ENCODE results near the gene MRTFB.
A peak's percentile ranks its signal among the peaks of the same experiment; 100 is the strongest.

DNA sequence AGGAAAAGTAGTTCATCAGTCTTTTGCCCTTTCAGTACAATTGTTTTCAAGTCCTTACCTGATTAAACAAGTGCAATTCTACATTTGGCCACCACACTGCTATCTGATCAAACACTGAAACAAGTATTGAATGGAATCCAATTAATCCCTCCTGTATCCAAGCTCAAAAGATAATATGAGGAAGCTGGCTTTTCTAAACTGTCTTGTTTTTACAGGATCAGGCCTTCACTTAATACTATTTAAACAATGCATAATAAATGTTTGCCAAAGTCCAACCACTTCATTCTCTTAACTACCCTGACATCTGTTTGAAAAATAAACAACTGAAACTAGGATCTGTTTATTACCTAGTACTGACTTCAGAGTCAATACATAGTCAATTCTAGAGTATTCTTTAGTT is 131.6 kb downstream of the MRTFB start:
- TF ChIP-seq POLR2AphosphoS5 (IDR thresholded peaks at IDR 0.05; ENCODE audit: low read depth, low read length): no peak
- TF ChIP-seq, protein P1, sequence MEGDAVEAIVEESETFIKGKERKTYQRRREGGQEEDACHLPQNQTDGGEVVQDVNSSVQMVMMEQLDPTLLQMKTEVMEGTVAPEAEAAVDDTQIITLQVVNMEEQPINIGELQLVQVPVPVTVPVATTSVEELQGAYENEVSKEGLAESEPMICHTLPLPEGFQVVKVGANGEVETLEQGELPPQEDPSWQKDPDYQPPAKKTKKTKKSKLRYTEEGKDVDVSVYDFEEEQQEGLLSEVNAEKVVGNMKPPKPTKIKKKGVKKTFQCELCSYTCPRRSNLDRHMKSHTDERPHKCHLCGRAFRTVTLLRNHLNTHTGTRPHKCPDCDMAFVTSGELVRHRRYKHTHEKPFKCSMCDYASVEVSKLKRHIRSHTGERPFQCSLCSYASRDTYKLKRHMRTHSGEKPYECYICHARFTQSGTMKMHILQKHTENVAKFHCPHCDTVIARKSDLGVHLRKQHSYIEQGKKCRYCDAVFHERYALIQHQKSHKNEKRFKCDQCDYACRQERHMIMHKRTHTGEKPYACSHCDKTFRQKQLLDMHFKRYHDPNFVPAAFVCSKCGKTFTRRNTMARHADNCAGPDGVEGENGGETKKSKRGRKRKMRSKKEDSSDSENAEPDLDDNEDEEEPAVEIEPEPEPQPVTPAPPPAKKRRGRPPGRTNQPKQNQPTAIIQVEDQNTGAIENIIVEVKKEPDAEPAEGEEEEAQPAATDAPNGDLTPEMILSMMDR (IDR thresholded peaks at IDR 0.05): peak; percentile 30; the same call in 1 of the 2 replicates
- TF ChIP-seq, protein P2, sequence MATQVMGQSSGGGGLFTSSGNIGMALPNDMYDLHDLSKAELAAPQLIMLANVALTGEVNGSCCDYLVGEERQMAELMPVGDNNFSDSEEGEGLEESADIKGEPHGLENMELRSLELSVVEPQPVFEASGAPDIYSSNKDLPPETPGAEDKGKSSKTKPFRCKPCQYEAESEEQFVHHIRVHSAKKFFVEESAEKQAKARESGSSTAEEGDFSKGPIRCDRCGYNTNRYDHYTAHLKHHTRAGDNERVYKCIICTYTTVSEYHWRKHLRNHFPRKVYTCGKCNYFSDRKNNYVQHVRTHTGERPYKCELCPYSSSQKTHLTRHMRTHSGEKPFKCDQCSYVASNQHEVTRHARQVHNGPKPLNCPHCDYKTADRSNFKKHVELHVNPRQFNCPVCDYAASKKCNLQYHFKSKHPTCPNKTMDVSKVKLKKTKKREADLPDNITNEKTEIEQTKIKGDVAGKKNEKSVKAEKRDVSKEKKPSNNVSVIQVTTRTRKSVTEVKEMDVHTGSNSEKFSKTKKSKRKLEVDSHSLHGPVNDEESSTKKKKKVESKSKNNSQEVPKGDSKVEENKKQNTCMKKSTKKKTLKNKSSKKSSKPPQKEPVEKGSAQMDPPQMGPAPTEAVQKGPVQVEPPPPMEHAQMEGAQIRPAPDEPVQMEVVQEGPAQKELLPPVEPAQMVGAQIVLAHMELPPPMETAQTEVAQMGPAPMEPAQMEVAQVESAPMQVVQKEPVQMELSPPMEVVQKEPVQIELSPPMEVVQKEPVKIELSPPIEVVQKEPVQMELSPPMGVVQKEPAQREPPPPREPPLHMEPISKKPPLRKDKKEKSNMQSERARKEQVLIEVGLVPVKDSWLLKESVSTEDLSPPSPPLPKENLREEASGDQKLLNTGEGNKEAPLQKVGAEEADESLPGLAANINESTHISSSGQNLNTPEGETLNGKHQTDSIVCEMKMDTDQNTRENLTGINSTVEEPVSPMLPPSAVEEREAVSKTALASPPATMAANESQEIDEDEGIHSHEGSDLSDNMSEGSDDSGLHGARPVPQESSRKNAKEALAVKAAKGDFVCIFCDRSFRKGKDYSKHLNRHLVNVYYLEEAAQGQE (IDR thresholded peaks at IDR 0.05; ENCODE audit: insufficient read depth in 1 of 2, low read depth in 2 of 2, low read length in 1 of 2): no peak
- TF ChIP-seq SIN3A (IDR thresholded peaks at IDR 0.05; ENCODE audit: borderline replicate concordance, insufficient read depth, low read depth, low read length): no peak
